ENCODE data around the gene RAN. TPM values are rescaled to one million over a fixed set of nuclear protein-coding genes. Genes with fewer than 3 reads are reported as not detected.

RAN gene
- total RNA-seq, 1 experiment from 2014 or later = 1,310 TPM

- Histone ChIP-seq H3K36me3 (ENCODE audit: control insufficient read depth, insufficient read depth, low read length) (no peaks in the 10 kb centered on the region), H3K4me1 (no peaks in the 10 kb centered on the region), H3K27me3 (replicated peaks; ENCODE audit: control insufficient read depth, insufficient read depth, low read length) (no peaks in the 10 kb centered on the region), H3K4me3 (ENCODE audit: low read depth, low read length) (no peak overlapping the region), H3K9me3 (peaks cover 10% of the 10 kb centered on the region; the same call in 1 of the 2 replicates)
- H3K27me3 Mint-ChIP-seq (ENCODE audit: insufficient read depth, unreplicated experiment) = peaks cover 18% of the 10 kb centered on the region
- TF ChIP-seq, protein P1, sequence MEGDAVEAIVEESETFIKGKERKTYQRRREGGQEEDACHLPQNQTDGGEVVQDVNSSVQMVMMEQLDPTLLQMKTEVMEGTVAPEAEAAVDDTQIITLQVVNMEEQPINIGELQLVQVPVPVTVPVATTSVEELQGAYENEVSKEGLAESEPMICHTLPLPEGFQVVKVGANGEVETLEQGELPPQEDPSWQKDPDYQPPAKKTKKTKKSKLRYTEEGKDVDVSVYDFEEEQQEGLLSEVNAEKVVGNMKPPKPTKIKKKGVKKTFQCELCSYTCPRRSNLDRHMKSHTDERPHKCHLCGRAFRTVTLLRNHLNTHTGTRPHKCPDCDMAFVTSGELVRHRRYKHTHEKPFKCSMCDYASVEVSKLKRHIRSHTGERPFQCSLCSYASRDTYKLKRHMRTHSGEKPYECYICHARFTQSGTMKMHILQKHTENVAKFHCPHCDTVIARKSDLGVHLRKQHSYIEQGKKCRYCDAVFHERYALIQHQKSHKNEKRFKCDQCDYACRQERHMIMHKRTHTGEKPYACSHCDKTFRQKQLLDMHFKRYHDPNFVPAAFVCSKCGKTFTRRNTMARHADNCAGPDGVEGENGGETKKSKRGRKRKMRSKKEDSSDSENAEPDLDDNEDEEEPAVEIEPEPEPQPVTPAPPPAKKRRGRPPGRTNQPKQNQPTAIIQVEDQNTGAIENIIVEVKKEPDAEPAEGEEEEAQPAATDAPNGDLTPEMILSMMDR (IDR thresholded peaks at IDR 0.05; ENCODE audit: insufficient read depth in 1 of 2, low read depth in 1 of 2, low read length in 1 of 2, severe bottlenecking in 1 of 2, unreplicated experiment in 1 of 2) = peak; percentile 93
- DNase-seq = peak; percentile 53 to 66
- H3K4me3 Mint-ChIP-seq (ENCODE audit: unreplicated experiment) = peak overlapping the region; percentile 22
- BruUV-seq (replicated peaks) = no TSS peak
- H3K36me3 Mint-ChIP-seq (ENCODE audit: insufficient read depth, unreplicated experiment) = no peaks in the 10 kb centered on the region
- ChIA-PET CTCF (interaction anchor here (0.5 to 2.5 kb wide), 2 partner anchors 10 to 216 kb away, joined by 3 to 28 read pairs; no protein-coding TSS in a partner anchor), POLR2A (no interaction called here)
- no peak overlapping the region for H3K27ac Mint-ChIP-seq (ENCODE audit: unreplicated experiment)
- H3K9me3 Mint-ChIP-seq (ENCODE audit: unreplicated experiment) = peaks cover 10% of the 10 kb centered on the region
- intact Hi-C loops (cut with micrococcal nuclease; ENCODE audit: unreplicated experiment) = loop anchor here (1.0 to 5.0 kb wide), 4 partner anchors 156 to 536 kb away; no protein-coding TSS in a partner anchor
- peaks cover 7% of the 10 kb centered on the region for H3K4me1 Mint-ChIP-seq (ENCODE audit: low read depth, unreplicated experiment)
Measured at GRCh38 chr12:130916241-130916911, 44.5 kb downstream of the RAN start.

DNA sequence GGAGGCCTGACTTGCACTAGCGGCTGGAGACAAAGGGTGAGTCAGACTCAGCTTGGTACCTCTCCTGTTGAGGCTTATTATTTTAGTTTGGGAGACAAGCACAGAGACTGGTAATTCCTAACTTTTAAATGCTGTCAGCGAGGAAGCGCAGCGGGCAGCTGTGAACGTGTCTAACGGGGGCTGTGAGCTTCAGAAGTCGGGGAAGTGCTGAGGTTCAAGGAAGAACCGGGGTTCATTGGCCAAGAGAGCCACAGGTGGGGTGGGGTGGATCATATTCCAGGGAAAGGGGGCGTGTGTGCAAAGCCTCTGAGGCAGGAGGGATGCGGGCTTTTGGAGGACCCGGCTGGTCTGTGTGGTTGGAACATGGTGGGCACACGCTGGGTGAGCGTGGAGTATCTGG, 45.7 kb downstream of the RAN start:
- intact Hi-C loops (cut with micrococcal nuclease; ENCODE audit: unreplicated experiment) = loop anchor here (2.0 to 5.0 kb wide), 2 partner anchors 157 to 535 kb away; no protein-coding TSS in a partner anchor
- no peak overlapping the region for H3K4me3 ChIP-seq (ENCODE audit: low read depth, low read length)
- Mint-ChIP-seq H3K4me3 (ENCODE audit: unreplicated experiment) (no peak overlapping the region), H3K4me1 (ENCODE audit: low read depth, unreplicated experiment) (peaks cover 7% of the 10 kb centered on the region), H3K9me3 (ENCODE audit: unreplicated experiment) (no peaks in the 10 kb centered on the region), H3K27me3 (ENCODE audit: insufficient read depth, unreplicated experiment) (peaks cover 27% of the 10 kb centered on the region), H3K27ac (ENCODE audit: unreplicated experiment) (no peak overlapping the region), H3K36me3 (ENCODE audit: insufficient read depth, unreplicated experiment) (no peaks in the 10 kb centered on the region)
- ChIA-PET POLR2A (no interaction called here), CTCF (interaction anchor here (2.5 kb wide), 1 partner anchor 215 kb away, joined by 28 read pairs; no protein-coding TSS in a partner anchor)
- DNase-seq = no peak
- no peaks in the 10 kb centered on the region for H3K4me1 ChIP-seq
- BruUV-seq (replicated peaks) = no TSS peak
- TF ChIP-seq, protein P1 (IDR thresholded peaks at IDR 0.05; ENCODE audit: insufficient read depth in 1 of 2, low read depth in 1 of 2, low read length in 1 of 2, severe bottlenecking in 1 of 2, unreplicated experiment in 1 of 2) = no peak
- no peaks in the 10 kb centered on the region; the same call in 1 of the 2 replicates for H3K27me3 ChIP-seq (replicated peaks; ENCODE audit: control insufficient read depth, insufficient read depth, low read length)
- no peaks in the 10 kb centered on the region for H3K36me3 ChIP-seq (ENCODE audit: control insufficient read depth, insufficient read depth, low read length)
- no peaks in the 10 kb centered on the region for H3K9me3 ChIP-seq

DNA sequence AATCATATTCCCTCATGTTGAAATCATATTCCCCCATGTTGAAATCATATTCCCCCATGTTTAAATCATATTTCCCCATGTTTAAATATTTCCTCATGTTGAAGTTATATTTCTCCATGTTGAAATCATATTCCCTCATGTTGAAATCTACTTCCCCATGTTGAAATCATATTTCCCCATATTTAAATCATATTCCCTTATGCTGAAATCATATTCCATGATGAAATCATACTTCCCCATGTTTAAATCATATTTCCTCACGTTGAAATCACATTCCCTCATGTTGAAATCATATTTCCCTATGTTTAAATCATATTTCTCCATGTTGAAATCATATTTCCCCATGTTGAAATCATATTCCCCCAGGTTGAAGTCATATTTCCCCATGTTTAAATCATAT, 47.2 kb downstream of the RAN start:
- intact Hi-C loops (cut with micrococcal nuclease; ENCODE audit: unreplicated experiment) = loop anchor here (5.0 kb wide), 1 partner anchor 533 kb away; no protein-coding TSS in a partner anchor
- H3K4me3 ChIP-seq (ENCODE audit: low read depth, low read length) = no peak overlapping the region
- Mint-ChIP-seq H3K9me3 (ENCODE audit: unreplicated experiment) (no peaks in the 10 kb centered on the region), H3K36me3 (ENCODE audit: insufficient read depth, unreplicated experiment) (no peaks in the 10 kb centered on the region), H3K4me3 (ENCODE audit: unreplicated experiment) (no peak overlapping the region), H3K27me3 (ENCODE audit: insufficient read depth, unreplicated experiment) (peaks cover 32% of the 10 kb centered on the region), H3K4me1 (ENCODE audit: low read depth, unreplicated experiment) (peaks cover 7% of the 10 kb centered on the region), H3K27ac (ENCODE audit: unreplicated experiment) (no peak overlapping the region)
- ChIA-PET POLR2A (no interaction called here), CTCF (no interaction called here)
- TF ChIP-seq, protein P1 (IDR thresholded peaks at IDR 0.05; ENCODE audit: insufficient read depth in 1 of 2, low read depth in 1 of 2, low read length in 1 of 2, severe bottlenecking in 1 of 2, unreplicated experiment in 1 of 2) = no peak
- no peaks in the 10 kb centered on the region for H3K36me3 ChIP-seq (ENCODE audit: control insufficient read depth, insufficient read depth, low read length)
- H3K4me1 ChIP-seq = no peaks in the 10 kb centered on the region
- no peaks in the 10 kb centered on the region; the same call in 1 of the 2 replicates for H3K27me3 ChIP-seq (replicated peaks; ENCODE audit: control insufficient read depth, insufficient read depth, low read length)
- no peaks in the 10 kb centered on the region for H3K9me3 ChIP-seq
- no peak for DNase-seq
- BruUV-seq (replicated peaks) = no TSS peak

Data from Caco-2 (cell line).